HepG2 (cell line): ENCODE results near the gene ATAD1. TPM values are rescaled to one million over a fixed set of nuclear protein-coding genes. Genes with fewer than 3 reads are reported as not detected.

Experiments
- ATAC-seq: fragments of 200-7000 bp; cut with Tn5 transposase; 3 replicates; pipeline ENCODE4 v1.9.1; 2020; ENCODE audit warnings: mild to moderate bottlenecking, moderate library complexity
- BruUV-seq: library from RNA; stranded (reverse); fragments of 400-500 nt; replicated peaks from 2 replicates; lab custom pipeline; 2021; lab: Mats Ljungman, UMichigan
- CTCF ChIA-PET: fragments of 300-600 bp; formaldehyde crosslinking; extraction: SDS; loops from one replicate; lab custom pipeline; 2021; ENCODE audit warnings: low total read pairs, inconsistent platforms, low intra/inter-chr PET ratio; lab: Yijun Ruan, JAX
- POLR2A ChIA-PET: fragments of 350-600 bp; sonication (Branson Sonifier 250); formaldehyde crosslinking; loops from one replicate; lab custom pipeline; 2020; ENCODE audit warnings: antibody characterized with exemption, inconsistent platforms; lab: Yijun Ruan, JAX
- DNase-seq: peaks from one replicate; pipeline ENCODE4 v3.0.0-alpha.2; 2015; ENCODE audit warnings: low spot score
- FAIRE-seq: peaks from 3 replicates; lab custom pipeline; 2011; peaks lifted over from hg19 to GRCh38; lab: Jason Lieb, UNC
- H2AFZ ChIP-seq: one replicate; pipeline ENCODE4 v1.6.1; 2011; ENCODE audit warnings: low read length, inconsistent platforms
- H3K27ac ChIP-seq: fragments of 300-600 bp; 3 replicates; pipeline ENCODE4 v1.8.0; 2011; ENCODE audit warnings: mixed run types, mild to moderate bottlenecking, mixed read lengths, low read length, inconsistent platforms; ENCODE audit not compliant: insufficient read depth; ENCODE audit errors: extremely low read length
- H3K27me3 ChIP-seq, 2 experiments: fragments of 200-600 bp in 1 of 2; 2 replicates in 1 of 2; 3 replicates in 1 of 2; pipeline versions ENCODE4 v1.6.0 to v1.8.0; 2011; ENCODE audit warnings: low read length in 2 of 2, mild to moderate bottlenecking in 2 of 2, moderate library complexity in 2 of 2, inconsistent platforms in 1 of 2; ENCODE audit not compliant: insufficient read depth in 2 of 2, control insufficient read depth in 1 of 2
- H3K36me3 ChIP-seq, 2 experiments: fragments of 200-600 bp in 1 of 2; replicated peaks in 1 of 2; 2 replicates in 1 of 2; 3 replicates in 1 of 2; pipeline versions ENCODE4 v1.5.1 to v1.8.0; 2011; ENCODE audit warnings: low read length in 2 of 2, inconsistent platforms in 1 of 2; ENCODE audit not compliant: insufficient read depth in 2 of 2, control insufficient read depth in 1 of 2
- H3K4me1 ChIP-seq: 2 replicates; pipeline ENCODE4 v1.5.1; 2012; ENCODE audit warnings: low read length, inconsistent platforms; ENCODE audit not compliant: insufficient read depth
- H3K4me2 ChIP-seq: 2 replicates; pipeline ENCODE4 v1.6.0; 2011; ENCODE audit warnings: low read depth, low read length, inconsistent platforms
- H3K4me3 ChIP-seq, 3 experiments: fragments of 200-600 bp in 1 of 3; sonication (generic), shearing (Covaris generic) in 1 of 3; replicated peaks in 1 of 3; 2 replicates each; pipeline ENCODE4 v1.5.1; 2011 to 2016; ENCODE audit warnings: low read length in 3 of 3, inconsistent platforms in 2 of 3, low read depth in 2 of 3, mild to moderate bottlenecking in 2 of 3, control low read depth in 1 of 3, mixed read lengths in 1 of 3; ENCODE audit not compliant: insufficient read depth in 1 of 3
- H3K79me2 ChIP-seq: one replicate; pipeline ENCODE4 v1.6.1; 2011; ENCODE audit warnings: low read length, inconsistent platforms; ENCODE audit not compliant: insufficient read depth
- H3K9ac ChIP-seq: 2 replicates; pipeline ENCODE4 v1.6.0; 2011; ENCODE audit warnings: mild to moderate bottlenecking, low read depth, low read length, inconsistent platforms; ENCODE audit not compliant: insufficient read depth
- H3K9me3 ChIP-seq: 2 replicates; pipeline ENCODE4 v1.5.1; 2012; ENCODE audit warnings: mild to moderate bottlenecking, low read length
- H4K20me1 ChIP-seq: 2 replicates; pipeline ENCODE4 v1.6.0; 2011; ENCODE audit warnings: inconsistent platforms, mild to moderate bottlenecking, low read length, moderate library complexity; ENCODE audit not compliant: insufficient read depth
- ATF1 ChIP-seq: IDR thresholded peaks from 2 replicates; pipeline ENCODE4 v1.6.1; 2016; ENCODE audit warnings: mild to moderate bottlenecking, control low read depth
- CEBPG ChIP-seq: IDR thresholded peaks from 2 replicates; pipeline ENCODE4 v1.6.1; 2016
- FOXA3 ChIP-seq: IDR thresholded peaks from 2 replicates; pipeline ENCODE4 v1.6.1; 2016; ENCODE audit warnings: missing genetic modification reagents, missing compliant biosample characterization
- GABPB1 ChIP-seq: IDR thresholded peaks from 2 replicates; pipeline ENCODE4 v1.6.1; 2016; ENCODE audit warnings: mild to moderate bottlenecking, missing genetic modification reagents, moderate library complexity, missing compliant biosample characterization
- HNF4G ChIP-seq, 2 experiments: sonication (generic) in 1 of 2; formaldehyde crosslinking in 1 of 2; IDR thresholded peaks; 2 replicates each; pipeline versions ENCODE4 v1.4.0 to v1.6.1; 2011 to 2020; ENCODE audit warnings: borderline replicate concordance in 2 of 2, low read depth in 2 of 2, mild to moderate bottlenecking in 2 of 2, low read length in 1 of 2, missing genetic modification reagents in 1 of 2, moderate library complexity in 1 of 2
- JUND ChIP-seq: sonication (generic); formaldehyde crosslinking; IDR thresholded peaks from 2 replicates; pipeline ENCODE4 v1.8.0; 2022; ENCODE audit warnings: mild to moderate bottlenecking, missing genetic modification reagents
- MBD4 ChIP-seq: IDR thresholded peaks from 2 replicates; pipeline ENCODE4 v1.6.1; 2012; ENCODE audit warnings: low read length, inconsistent platforms, borderline replicate concordance
- MIXL1 ChIP-seq: IDR thresholded peaks from 2 replicates; pipeline ENCODE4 v1.6.1; 2016
- NFKBIZ ChIP-seq: IDR thresholded peaks from 2 replicates; pipeline ENCODE4 v1.6.1; 2018; ENCODE audit warnings: missing genetic modification reagents, missing compliant biosample characterization
- PLSCR1 ChIP-seq: sonication (generic); formaldehyde crosslinking; IDR thresholded peaks from 2 replicates; pipeline ENCODE4 v1.5.0; 2020; ENCODE audit warnings: missing genetic modification reagents, mild to moderate bottlenecking, borderline replicate concordance
- POGZ ChIP-seq: sonication (generic); formaldehyde crosslinking; IDR thresholded peaks from 2 replicates; pipeline ENCODE4 v1.4.0; 2020; ENCODE audit warnings: mild to moderate bottlenecking, missing genetic modification reagents
- SIX4 ChIP-seq: sonication (generic); formaldehyde crosslinking; IDR thresholded peaks from 2 replicates; pipeline ENCODE4 v1.4.0; 2020; ENCODE audit warnings: missing genetic modification reagents
- ZKSCAN8 ChIP-seq: IDR thresholded peaks from 2 replicates; pipeline ENCODE4 v1.6.1; 2016; ENCODE audit warnings: borderline replicate concordance, missing genetic modification reagents, missing compliant biosample characterization
- ZNF468 ChIP-seq: sonication (generic); formaldehyde crosslinking; IDR thresholded peaks from 2 replicates; pipeline ENCODE4 v1.8.0; 2022; ENCODE audit warnings: mild to moderate bottlenecking, moderate library complexity, missing genetic modification reagents
- ZNF703 ChIP-seq: sonication (generic); formaldehyde crosslinking; IDR thresholded peaks from 2 replicates; pipeline ENCODE4 v1.5.1; 2020; ENCODE audit warnings: missing genetic modification reagents, mild to moderate bottlenecking, moderate library complexity, borderline replicate concordance
- WGBS: methylation state at CpG from one replicate; pipeline ENCODE4 v1.1.6; 2017; ENCODE audit warnings: low lambda C conversion rate; 5-methylcytosine and 5-hydroxymethylcytosine counted together
- in situ Hi-C: cut with HindIII; loops from 2 replicates; pipeline ENCODE4 v1.10.0; 2017; ENCODE audit warnings: low pct_unique_long_range_greater_than_20kb; ENCODE audit not compliant: extremely low pct_ligation_motif_present
- intact Hi-C: fragments of 100-400 bp; cut with micrococcal nuclease; formaldehyde crosslinking; loops from one replicate; pipeline ENCODE4 v1.10.0; 2022; ENCODE audit not compliant: unreplicated experiment
- polyA plus RNA-seq, 8 experiments: library from polyadenylated mRNA; depleted of rRNA in 3 of 8; stranded (reverse) in 7 of 8; unstranded in 1 of 8; fragments of >200 nt; fragmentation: Illumina TruSeq in 4 of 8; extraction: Trizol in 4 of 8; gene quantifications; 2 replicates each; pipeline versions ENCODE4 v1.2.1 to v1.2.3, GENCODE V29; 2011 to 2016; ENCODE audit warnings: low read depth in 4 of 8, missing spikeins in 1 of 8, mixed read lengths in 1 of 8; ENCODE audit not compliant: insufficient read depth in 1 of 8
- total RNA-seq, 5 experiments: library from RNA; depleted of rRNA; stranded (reverse); fragments of >200 nt; fragmentation: Illumina TruSeq; extraction: Trizol; gene quantifications; 2 replicates each; pipeline ENCODE4 v1.2.3, GENCODE V29; 2016; ENCODE audit warnings: low read depth in 1 of 5
- TF ChIP-seq, protein P1 (sequence below): sonication (generic); formaldehyde crosslinking; IDR thresholded peaks from 2 replicates; pipeline ENCODE4 v1.4.0; 2020; ENCODE audit warnings: missing genetic modification reagents
- TF ChIP-seq, protein P2 (sequence below): sonication (generic); formaldehyde crosslinking; IDR thresholded peaks from 2 replicates; pipeline ENCODE4; 2020; ENCODE audit warnings: missing genetic modification reagents, mild to moderate bottlenecking, borderline replicate concordance

ATAD1 gene
- total and polyA plus RNA-seq, 2 of the 13 experiments (the other 11 are each of a cell fraction or from before 2014, with no cell fraction given): 14.9 to 28.2 TPM

GRCh38 chr10:87771871-87772500 is 46.0 kb downstream of the ATAD1 start (continued):
- no peak for TF ChIP-seq MBD4
- TF ChIP-seq MIXL1: peak; percentile 76; the same call in 1 of the 2 replicates
- TF ChIP-seq SIX4: no peak
- TF ChIP-seq, all 625 proteins: peak for 5

DNA sequence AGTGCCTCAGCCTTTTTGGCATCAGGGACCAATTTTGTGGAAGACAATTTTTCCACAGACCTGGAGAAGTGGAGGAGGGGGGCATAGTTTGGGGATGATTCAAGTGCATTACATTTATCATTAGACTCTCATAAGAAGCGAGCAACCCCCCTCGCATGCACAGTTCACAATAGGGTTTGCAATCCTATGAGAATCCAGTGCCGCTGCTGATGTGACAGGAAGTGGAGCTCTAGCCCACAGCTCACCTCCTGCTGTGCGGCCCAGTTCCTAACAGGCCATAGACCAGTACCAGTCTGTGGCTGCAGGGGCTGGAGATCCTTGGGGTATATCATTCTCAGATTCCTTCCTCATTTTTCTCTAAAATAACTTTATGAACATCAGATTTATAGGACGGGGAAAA is 50.8 kb downstream of the ATAD1 start:
- TF ChIP-seq JUND (CRISPR knock-in tag): no peak
- no peak for TF ChIP-seq FOXA3 (CRISPR knock-in tag)
- no peak for TF ChIP-seq GABPB1 (CRISPR knock-in tag)
- no peak for TF ChIP-seq ZKSCAN8 (CRISPR knock-in tag)
- TF ChIP-seq NFKBIZ (CRISPR knock-in tag): no peak
- TF ChIP-seq ZNF703 (CRISPR knock-in tag): no peak
- TF ChIP-seq, protein P1, sequence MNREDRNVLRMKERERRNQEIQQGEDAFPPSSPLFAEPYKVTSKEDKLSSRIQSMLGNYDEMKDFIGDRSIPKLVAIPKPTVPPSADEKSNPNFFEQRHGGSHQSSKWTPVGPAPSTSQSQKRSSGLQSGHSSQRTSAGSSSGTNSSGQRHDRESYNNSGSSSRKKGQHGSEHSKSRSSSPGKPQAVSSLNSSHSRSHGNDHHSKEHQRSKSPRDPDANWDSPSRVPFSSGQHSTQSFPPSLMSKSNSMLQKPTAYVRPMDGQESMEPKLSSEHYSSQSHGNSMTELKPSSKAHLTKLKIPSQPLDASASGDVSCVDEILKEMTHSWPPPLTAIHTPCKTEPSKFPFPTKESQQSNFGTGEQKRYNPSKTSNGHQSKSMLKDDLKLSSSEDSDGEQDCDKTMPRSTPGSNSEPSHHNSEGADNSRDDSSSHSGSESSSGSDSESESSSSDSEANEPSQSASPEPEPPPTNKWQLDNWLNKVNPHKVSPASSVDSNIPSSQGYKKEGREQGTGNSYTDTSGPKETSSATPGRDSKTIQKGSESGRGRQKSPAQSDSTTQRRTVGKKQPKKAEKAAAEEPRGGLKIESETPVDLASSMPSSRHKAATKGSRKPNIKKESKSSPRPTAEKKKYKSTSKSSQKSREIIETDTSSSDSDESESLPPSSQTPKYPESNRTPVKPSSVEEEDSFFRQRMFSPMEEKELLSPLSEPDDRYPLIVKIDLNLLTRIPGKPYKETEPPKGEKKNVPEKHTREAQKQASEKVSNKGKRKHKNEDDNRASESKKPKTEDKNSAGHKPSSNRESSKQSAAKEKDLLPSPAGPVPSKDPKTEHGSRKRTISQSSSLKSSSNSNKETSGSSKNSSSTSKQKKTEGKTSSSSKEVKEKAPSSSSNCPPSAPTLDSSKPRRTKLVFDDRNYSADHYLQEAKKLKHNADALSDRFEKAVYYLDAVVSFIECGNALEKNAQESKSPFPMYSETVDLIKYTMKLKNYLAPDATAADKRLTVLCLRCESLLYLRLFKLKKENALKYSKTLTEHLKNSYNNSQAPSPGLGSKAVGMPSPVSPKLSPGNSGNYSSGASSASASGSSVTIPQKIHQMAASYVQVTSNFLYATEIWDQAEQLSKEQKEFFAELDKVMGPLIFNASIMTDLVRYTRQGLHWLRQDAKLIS: no peak
- no peak for TF ChIP-seq PLSCR1
- no peak for TF ChIP-seq ATF1 (CRISPR knock-in tag)
- TF ChIP-seq CEBPG (CRISPR knock-in tag): no peak
- no peak for TF ChIP-seq HNF4G (IDR thresholded peaks at IDR 0.05; ENCODE audit: borderline replicate concordance, low read depth, low read length)
- no peak for TF ChIP-seq HNF4G (CRISPR knock-in tag; IDR thresholded peaks at IDR 0.05; ENCODE audit: borderline replicate concordance, low read depth)
- TF ChIP-seq ZNF468 (CRISPR knock-in tag): no peak
- no peak for TF ChIP-seq POGZ
- TF ChIP-seq, protein P2, sequence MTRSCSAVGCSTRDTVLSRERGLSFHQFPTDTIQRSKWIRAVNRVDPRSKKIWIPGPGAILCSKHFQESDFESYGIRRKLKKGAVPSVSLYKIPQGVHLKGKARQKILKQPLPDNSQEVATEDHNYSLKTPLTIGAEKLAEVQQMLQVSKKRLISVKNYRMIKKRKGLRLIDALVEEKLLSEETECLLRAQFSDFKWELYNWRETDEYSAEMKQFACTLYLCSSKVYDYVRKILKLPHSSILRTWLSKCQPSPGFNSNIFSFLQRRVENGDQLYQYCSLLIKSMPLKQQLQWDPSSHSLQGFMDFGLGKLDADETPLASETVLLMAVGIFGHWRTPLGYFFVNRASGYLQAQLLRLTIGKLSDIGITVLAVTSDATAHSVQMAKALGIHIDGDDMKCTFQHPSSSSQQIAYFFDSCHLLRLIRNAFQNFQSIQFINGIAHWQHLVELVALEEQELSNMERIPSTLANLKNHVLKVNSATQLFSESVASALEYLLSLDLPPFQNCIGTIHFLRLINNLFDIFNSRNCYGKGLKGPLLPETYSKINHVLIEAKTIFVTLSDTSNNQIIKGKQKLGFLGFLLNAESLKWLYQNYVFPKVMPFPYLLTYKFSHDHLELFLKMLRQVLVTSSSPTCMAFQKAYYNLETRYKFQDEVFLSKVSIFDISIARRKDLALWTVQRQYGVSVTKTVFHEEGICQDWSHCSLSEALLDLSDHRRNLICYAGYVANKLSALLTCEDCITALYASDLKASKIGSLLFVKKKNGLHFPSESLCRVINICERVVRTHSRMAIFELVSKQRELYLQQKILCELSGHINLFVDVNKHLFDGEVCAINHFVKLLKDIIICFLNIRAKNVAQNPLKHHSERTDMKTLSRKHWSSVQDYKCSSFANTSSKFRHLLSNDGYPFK (CRISPR knock-in tag): no peak
- no peak overlapping the region for H3K9ac ChIP-seq
- peaks cover 16% of the 10 kb centered on the region for H3K4me1 ChIP-seq
- no peak overlapping the region for H3K4me3 ChIP-seq
- H2AFZ ChIP-seq: no peak overlapping the region
- WGBS: 93% methylated on average over 4 of the region's 5 CpGs
- peaks cover 6 to 33% of the 10 kb centered on the region in 2 experiments for H3K36me3 ChIP-seq
- H3K4me2 ChIP-seq: no peak overlapping the region
- H4K20me1 ChIP-seq: no peaks in the 10 kb centered on the region
- no peaks in the 10 kb centered on the region for H3K79me2 ChIP-seq
- DNase-seq (no peak), FAIRE-seq (no peak), ATAC-seq (no peak)
- in situ Hi-C loops (no loop called here), intact Hi-C loops (no loop called here)
- H3K27ac ChIP-seq: no peak overlapping the region
- CTCF ChIA-PET: no interaction called here
- no peaks in the 10 kb centered on the region for H3K27me3 ChIP-seq
- no TSS peak for BruUV-seq
- POLR2A ChIA-PET: no interaction called here
- no peaks in the 10 kb centered on the region for H3K9me3 ChIP-seq
